LNCaP clone FGC (cell line): ENCODE measurements around the gene CIPC.

Experiments
- DNase-seq: peaks from one replicate; pipeline ENCODE4 v3.0.0-alpha.2; 2011; ENCODE audit warnings: low read depth
- H3K4me3 ChIP-seq: 2 replicates; pipeline ENCODE4 v1.5.1; 2011; ENCODE audit warnings: mild to moderate bottlenecking, low read depth, low read length, control low read depth
- CTCF ChIP-seq: IDR thresholded peaks from 2 replicates; pipeline ENCODE4 v1.5.1; 2012; ENCODE audit warnings: mild to moderate bottlenecking; ENCODE audit not compliant: control insufficient read depth, insufficient read depth; ENCODE audit errors: extremely low read depth

Gene CIPC

GRCh38 chr14:77133720-77134338 is 35.8 kb downstream of the CIPC start:
- no peak overlapping the region for H3K4me3 ChIP-seq
- no peak for TF ChIP-seq CTCF
- DNase-seq, result peak; percentile 46

GRCh38 chr14:77139022-77139421 is 41.0 kb downstream of the CIPC start:
- no peak for TF ChIP-seq CTCF
- H3K4me3 ChIP-seq, result no peak overlapping the region
- no peak for DNase-seq

GRCh38 chr14:77139540-77140358 is 41.7 kb downstream of the CIPC start:
- DNase-seq, result no peak
- no peak overlapping the region for H3K4me3 ChIP-seq
- TF ChIP-seq CTCF, result peak; percentile 78

GRCh38 chr14:77140359-77141213 is 42.5 kb downstream of the CIPC start:
- H3K4me3 ChIP-seq, result no peak overlapping the region
- no peak for DNase-seq
- TF ChIP-seq CTCF, result no peak

DNA sequence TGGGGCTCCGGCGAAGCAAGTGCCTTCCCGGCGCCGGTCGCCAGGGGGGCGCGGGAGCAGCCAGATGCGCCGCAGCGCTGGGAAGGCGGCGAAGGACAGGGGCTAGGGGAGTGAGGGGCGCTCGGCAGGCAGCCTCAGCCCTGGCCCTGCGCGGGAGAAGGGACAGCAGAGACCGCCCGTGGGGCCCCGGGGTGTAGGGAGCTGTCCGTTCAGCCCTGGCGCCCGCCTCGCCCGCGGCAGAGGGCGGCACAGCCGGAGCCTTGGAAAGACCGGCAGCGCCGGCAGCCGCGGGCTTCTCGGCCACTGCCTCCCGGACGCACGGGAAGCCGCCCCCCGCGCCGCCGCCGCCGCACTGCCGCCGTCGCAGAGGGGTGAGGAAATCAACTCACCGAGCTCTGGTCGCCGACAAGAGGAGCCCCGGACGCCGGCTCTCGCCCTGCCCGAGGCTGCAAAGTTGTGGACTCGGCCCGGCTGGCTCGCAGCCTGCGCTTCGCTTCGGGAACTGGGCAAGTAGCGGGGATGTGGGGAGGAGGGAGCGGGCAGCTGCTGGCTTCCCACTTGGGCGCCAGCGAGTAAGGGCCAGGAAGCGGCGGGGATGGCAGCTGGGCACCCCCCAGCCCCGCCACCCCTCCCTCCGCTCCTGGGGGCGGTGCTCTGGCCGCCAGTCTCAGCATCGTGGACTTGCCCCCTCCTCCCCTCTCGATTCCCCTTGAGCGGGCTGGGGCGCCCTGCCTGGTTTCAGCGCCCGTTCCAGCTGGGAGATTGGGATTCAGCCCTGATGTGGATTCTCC is 43.4 kb downstream of the CIPC start, which contains the start of gene ZDHHC22:
ZDHHC22 (minus strand) TSS at position 578 of the 791 bp plus-strand sequence. CDS start 2,053 bp downstream, outside the sequence.
- no peak for DNase-seq
- no peak within 1 kb of the TSS for H3K4me3 ChIP-seq
- peak; percentile 49 for TF ChIP-seq CTCF

GRCh38 chr14:77142005-77142800 is 44.1 kb downstream of the CIPC start:
- no peak for DNase-seq
- no peak for TF ChIP-seq CTCF
- no peak overlapping the region for H3K4me3 ChIP-seq
